HEK293T (cell line): Measurements from ENCODE around the gene CTNNBIP1.

Experiments used
- CTCF ChIA-PET: fragments of 350-600 bp; formaldehyde crosslinking; extraction: SDS; loops from one replicate; lab custom pipeline; 2021; ENCODE audit warnings: antibody characterized with exemption, inconsistent platforms; lab: Yijun Ruan, JAX
- POLR2A ChIA-PET: fragments of 350-600 bp; formaldehyde crosslinking; extraction: SDS; loops from one replicate; lab custom pipeline; 2020; ENCODE audit warnings: antibody characterized with exemption, inconsistent platforms; lab: Yijun Ruan, JAX
- DNase-seq: peaks from one replicate; pipeline ENCODE4 v3.0.0; 2012; ENCODE audit warnings: mixed read lengths; ENCODE audit errors: extremely low spot score
- ARNT ChIP-seq: fragments of 450-650 bp; IDR thresholded peaks from 2 replicates; pipeline ENCODE4 v1.6.1; 2017; ENCODE audit warnings: mild to moderate bottlenecking
- BHLHE40 ChIP-seq: fragments of 450-650 bp; IDR thresholded peaks from 2 replicates; pipeline ENCODE4 v1.6.1; 2016; ENCODE audit warnings: mild to moderate bottlenecking, moderate library complexity, borderline replicate concordance
- CTBP1 ChIP-seq: fragments of 450-650 bp; IDR thresholded peaks from 2 replicates; pipeline ENCODE4 v1.6.1; 2016; ENCODE audit warnings: borderline replicate concordance
- ELF4 ChIP-seq: fragments of 450-650 bp; IDR thresholded peaks from 2 replicates; pipeline ENCODE4 v1.6.1; 2017; ENCODE audit warnings: antibody characterized with exemption
- FOXA1 ChIP-seq: fragments of 450-650 bp; IDR thresholded peaks from 2 replicates; pipeline ENCODE4 v1.6.1; 2016; ENCODE audit warnings: mild to moderate bottlenecking
- FOXK2 ChIP-seq: fragments of 450-650 bp; IDR thresholded peaks from 2 replicates; pipeline ENCODE4 v1.6.1; 2016; ENCODE audit warnings: mild to moderate bottlenecking
- FOXM1 ChIP-seq: fragments of 450-650 bp; IDR thresholded peaks from 2 replicates; pipeline ENCODE4 v1.6.1; 2017; ENCODE audit warnings: mild to moderate bottlenecking, borderline replicate concordance
- HDGF ChIP-seq: fragments of 450-650 bp; IDR thresholded peaks from 2 replicates; pipeline ENCODE4 v1.6.1; 2017; ENCODE audit warnings: antibody characterized with exemption, borderline replicate concordance
- L3MBTL2 ChIP-seq: fragments of 450-650 bp; conservative IDR thresholded peaks from 2 replicates; pipeline ENCODE4 v1.6.1; 2016; ENCODE audit warnings: mild to moderate bottlenecking
- LEF1 ChIP-seq: fragments of 450-650 bp; IDR thresholded peaks from 2 replicates; pipeline ENCODE4 v1.6.1; 2017; ENCODE audit warnings: mild to moderate bottlenecking, borderline replicate concordance
- NFRKB ChIP-seq: fragments of 450-650 bp; IDR thresholded peaks from 2 replicates; pipeline ENCODE4 v1.6.1; 2016; ENCODE audit warnings: mild to moderate bottlenecking, moderate library complexity
- SP1 ChIP-seq: fragments of 450-650 bp; IDR thresholded peaks from 2 replicates; pipeline ENCODE4 v1.6.1; 2017
- SUZ12 ChIP-seq: fragments of 450-650 bp; IDR thresholded peaks from 2 replicates; pipeline ENCODE4 v1.6.1; 2016; ENCODE audit warnings: mild to moderate bottlenecking
- TARDBP ChIP-seq: fragments of 450-650 bp; IDR thresholded peaks from 2 replicates; pipeline ENCODE4 v1.6.1; 2016
- ZNF384 ChIP-seq: fragments of 450-650 bp; IDR thresholded peaks from 2 replicates; pipeline ENCODE4 v1.6.1; 2016
- TF ChIP-seq, protein P1 (sequence below): fragments of 450-650 bp; IDR thresholded peaks from 2 replicates; pipeline ENCODE4 v1.6.1; 2016

The CTNNBIP1 gene

GRCh38 chr1:9853249-9853595 lies 56.8 kb downstream of the CTNNBIP1 start:
- no peak for DNase-seq
- CTCF ChIA-PET: interaction anchor here (0.5 to 0.9 kb wide), 2 partner anchors 68 to 141 kb away, joined by 3 to 4 read pairs; no protein-coding TSS in a partner anchor
- no peak for TF ChIP-seq BHLHE40
- no peak for TF ChIP-seq SP1
- TF ChIP-seq, protein P1, sequence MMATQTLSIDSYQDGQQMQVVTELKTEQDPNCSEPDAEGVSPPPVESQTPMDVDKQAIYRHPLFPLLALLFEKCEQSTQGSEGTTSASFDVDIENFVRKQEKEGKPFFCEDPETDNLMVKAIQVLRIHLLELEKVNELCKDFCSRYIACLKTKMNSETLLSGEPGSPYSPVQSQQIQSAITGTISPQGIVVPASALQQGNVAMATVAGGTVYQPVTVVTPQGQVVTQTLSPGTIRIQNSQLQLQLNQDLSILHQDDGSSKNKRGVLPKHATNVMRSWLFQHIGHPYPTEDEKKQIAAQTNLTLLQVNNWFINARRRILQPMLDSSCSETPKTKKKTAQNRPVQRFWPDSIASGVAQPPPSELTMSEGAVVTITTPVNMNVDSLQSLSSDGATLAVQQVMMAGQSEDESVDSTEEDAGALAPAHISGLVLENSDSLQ: no peak
- no peak for TF ChIP-seq FOXK2
- TF ChIP-seq SUZ12: no peak
- TF ChIP-seq FOXM1: no peak
- no peak for TF ChIP-seq HDGF
- no peak for TF ChIP-seq TARDBP
- TF ChIP-seq FOXA1: no peak
- POLR2A ChIA-PET: no interaction called here

DNA sequence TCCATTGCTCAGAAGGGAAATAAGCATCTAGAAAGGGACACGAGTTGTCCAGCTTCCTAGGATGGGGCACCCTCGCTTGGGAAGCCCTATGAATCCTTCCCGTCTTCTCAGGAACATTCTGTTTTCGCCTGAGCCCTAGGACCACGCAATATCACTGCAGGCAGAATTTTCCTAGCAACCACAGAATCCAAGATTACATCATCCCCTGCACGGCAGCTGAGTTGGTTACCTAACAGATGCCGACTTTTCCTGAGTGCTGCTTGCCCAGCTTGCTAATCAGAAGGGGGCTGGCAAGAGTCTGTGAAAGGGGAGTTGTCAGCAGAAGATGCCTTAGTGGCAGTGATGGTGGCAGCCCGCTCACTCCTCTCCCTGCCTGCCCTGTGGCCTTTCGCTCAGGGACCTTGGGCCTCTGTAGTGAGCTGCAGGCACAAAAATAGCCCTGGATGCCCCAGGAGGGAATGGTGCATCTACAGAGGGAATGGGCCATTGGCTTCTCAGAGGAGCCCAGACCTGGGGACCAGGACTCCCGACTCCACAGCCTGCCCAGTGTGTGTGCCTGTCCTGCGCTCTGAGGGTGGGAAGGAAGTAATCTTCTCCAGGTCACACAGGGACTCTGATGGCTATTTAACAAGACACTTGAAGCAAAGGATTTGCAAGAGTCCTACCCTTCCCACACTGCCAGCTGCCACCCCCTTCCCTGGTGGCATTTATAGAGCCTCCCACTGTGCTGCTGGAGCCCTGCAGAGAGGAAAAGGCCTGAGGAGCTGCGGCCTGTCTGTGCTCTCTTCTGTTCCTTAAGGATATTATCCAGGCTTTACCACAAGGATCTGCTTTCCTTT lies 57.4 kb downstream of the CTNNBIP1 start:
- POLR2A ChIA-PET: no interaction called here
- TF ChIP-seq, protein P1: no peak
- TF ChIP-seq BHLHE40 (no peak), FOXK2 (no peak), TARDBP (no peak), SP1 (no peak), SUZ12 (no peak), FOXA1 (no peak), ZNF384 (no peak), ARNT (no peak), ELF4 (no peak), FOXM1 (no peak), NFRKB (no peak), L3MBTL2 (no peak), HDGF (no peak), CTBP1 (no peak), LEF1 (no peak)
- no peak for DNase-seq
- CTCF ChIA-PET: interaction anchor here (0.5 to 0.9 kb wide), 2 partner anchors 68 to 141 kb away, joined by 3 to 4 read pairs; no protein-coding TSS in a partner anchor

GRCh38 chr1:9852004-9852403 lies 58.1 kb downstream of the CTNNBIP1 start:
- POLR2A ChIA-PET: no interaction called here
- CTCF ChIA-PET: no interaction called here
- TF ChIP-seq BHLHE40 (no peak), CTBP1 (no peak), L3MBTL2 (no peak)
- no peak for DNase-seq

- no peak for TF ChIP-seq NFRKB
- TF ChIP-seq LEF1: no peak
- no peak for TF ChIP-seq ARNT
- TF ChIP-seq TARDBP: no peak
- ChIA-PET CTCF (interaction anchor here (1.7 kb wide), 1 partner anchor 11 kb away, joined by 3 read pairs; no protein-coding TSS in a partner anchor), POLR2A (interaction anchor here (0.7 kb wide), 1 partner anchor 12 kb away, joined by 3 read pairs; no protein-coding TSS in a partner anchor)
- DNase-seq: no peak
These were observed 59.5 kb downstream of the CTNNBIP1 start for GRCh38 chr1:9850442-9851162.

DNA sequence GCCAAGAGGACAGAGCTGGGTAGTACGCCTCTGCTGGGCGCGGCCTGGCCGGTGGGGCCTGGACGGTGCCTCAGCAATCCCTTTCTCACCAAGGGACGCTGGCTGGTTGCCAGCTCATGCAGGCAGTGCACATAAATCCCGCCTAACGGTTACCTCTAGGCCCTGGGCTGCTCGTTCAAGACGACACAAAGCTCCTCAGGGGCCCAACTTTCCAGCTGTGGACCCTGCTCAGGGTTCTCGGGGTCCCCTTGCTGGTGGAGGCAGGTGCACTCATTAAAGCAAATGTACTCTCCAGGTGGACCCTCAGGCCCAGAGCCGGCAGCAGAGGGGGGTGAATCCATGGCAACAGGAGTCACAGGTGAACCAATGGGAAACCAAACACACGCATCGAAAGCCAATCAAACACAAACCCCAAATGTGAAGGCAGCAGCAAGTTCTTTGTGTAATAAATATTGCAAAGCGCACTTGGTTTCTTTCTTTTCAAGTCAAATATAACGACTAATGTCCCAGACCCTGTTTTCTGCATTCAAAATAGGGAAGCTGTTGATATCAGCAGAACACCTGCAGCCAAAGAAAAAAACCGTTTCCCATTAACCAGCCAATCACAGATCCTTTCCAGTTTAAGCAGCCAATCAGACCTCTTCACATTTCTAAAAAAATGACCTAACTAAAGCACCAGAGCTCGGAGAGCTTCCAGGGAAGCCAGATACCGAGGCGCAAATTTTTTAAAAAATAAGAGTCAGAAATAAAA lies 60.2 kb downstream of the CTNNBIP1 start:
- POLR2A ChIA-PET: interaction anchor here (0.7 kb wide), 1 partner anchor 11 kb away, joined by 3 read pairs; no protein-coding TSS in a partner anchor
- peak; percentile 48 for DNase-seq
- no peak for TF ChIP-seq NFRKB
- TF ChIP-seq SUZ12: no peak
- TF ChIP-seq FOXA1: no peak
- TF ChIP-seq L3MBTL2: no peak
- no peak for TF ChIP-seq FOXM1
- TF ChIP-seq ARNT: no peak
- CTCF ChIA-PET: interaction anchor here (1.7 kb wide), 1 partner anchor 12 kb away, joined by 3 read pairs; no protein-coding TSS in a partner anchor

DNA sequence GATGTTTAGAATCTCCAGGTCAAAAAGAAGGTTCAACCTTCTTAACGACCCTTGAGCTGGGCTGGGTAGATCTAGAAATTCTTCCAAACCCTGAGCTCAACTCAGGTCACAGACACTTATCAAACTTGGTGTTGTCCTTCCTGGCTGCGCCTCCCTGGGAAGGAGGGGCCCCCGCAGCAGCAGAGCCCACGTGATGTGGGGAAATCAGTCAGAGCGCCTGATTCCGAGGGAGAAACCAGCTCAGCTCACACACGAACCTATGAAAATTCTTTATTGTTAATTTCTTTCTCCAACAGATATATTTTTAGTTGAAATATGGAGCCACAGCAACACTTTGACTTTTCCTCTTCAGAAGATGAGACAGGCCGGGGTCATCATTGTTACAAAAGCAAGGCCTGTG lies 62.0 kb downstream of the CTNNBIP1 start:
- no peak for DNase-seq
- ChIA-PET CTCF (no interaction called here), POLR2A (no interaction called here)
- TF ChIP-seq HDGF: no peak
- TF ChIP-seq NFRKB: no peak
- TF ChIP-seq SP1: no peak
- TF ChIP-seq ARNT: no peak
- TF ChIP-seq BHLHE40: no peak
- TF ChIP-seq SUZ12: no peak
- TF ChIP-seq ELF4: no peak
- TF ChIP-seq ZNF384: no peak
- no peak for TF ChIP-seq FOXK2
- no peak for TF ChIP-seq FOXA1
- TF ChIP-seq TARDBP: no peak
- TF ChIP-seq LEF1: no peak
- no peak for TF ChIP-seq CTBP1
- no peak for TF ChIP-seq FOXM1
- TF ChIP-seq, protein P1: no peak
- TF ChIP-seq L3MBTL2: no peak
